ENCODE measurements around the gene FBXO17.
A peak's percentile ranks its signal among the peaks of the same experiment; 100 is the strongest.
"Not testable (repeated sequence)": the region's sequence is repeated elsewhere in the genome, so short reads cannot be mapped to it uniquely, and the experiment has no call there.

Gene FBXO17

DNA sequence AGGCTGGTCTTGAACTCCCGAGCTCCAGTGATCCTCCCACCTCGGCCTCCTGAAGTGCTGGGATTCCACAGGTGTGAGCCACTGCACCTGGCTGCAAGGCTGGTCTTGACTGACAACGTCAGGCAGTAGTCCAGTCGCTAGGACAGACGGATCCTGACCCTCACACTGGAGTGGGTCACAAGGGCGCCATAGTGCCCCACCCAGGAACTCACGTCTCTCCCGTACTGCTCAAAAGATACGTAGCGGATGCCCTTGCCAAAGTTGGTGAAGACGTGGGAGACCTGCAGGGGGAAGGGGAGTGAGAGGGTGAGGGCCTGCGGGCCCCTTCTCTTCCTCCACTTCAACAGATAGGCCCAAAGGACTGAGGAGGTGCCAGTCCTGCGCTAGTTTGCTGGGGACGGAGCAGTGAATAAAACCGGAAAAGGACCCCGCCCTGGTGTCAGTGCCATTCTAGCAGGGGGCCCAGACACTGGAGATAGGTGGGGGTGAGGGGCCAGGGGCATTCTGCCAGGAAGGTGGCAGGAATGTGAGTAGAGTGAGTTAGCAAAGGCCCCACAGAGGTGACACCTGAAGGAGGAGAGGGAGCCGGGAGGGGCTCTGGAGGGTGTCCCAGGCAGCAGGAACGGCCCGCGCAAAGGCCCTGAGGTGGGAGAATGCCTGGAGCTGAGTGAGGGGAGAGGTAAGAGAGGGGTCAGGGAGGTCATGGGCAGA, 32.9 kb downstream of the FBXO17 start:
- DNase-seq = no peak

DNA sequence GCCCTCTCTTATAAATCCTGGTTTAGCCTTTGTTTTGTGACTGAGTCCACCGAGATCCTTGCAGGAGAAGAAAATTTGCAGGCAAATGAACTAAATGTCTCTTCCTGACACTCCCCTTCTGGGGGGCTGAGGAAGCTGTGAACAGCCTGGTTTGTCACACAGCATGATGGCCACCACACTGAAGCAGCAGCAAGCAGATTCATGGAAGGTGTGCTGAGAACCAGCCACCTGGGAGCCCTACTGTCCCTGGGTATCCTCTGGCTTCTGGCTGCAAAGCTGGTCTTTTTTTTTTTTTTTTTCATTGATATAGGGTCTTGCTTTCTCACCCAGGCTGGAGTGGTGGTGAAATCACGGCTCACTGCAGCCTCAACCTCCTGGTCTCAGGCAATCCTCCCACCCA, 33.6 kb downstream of the FBXO17 start:
- no peak for DNase-seq

DNA sequence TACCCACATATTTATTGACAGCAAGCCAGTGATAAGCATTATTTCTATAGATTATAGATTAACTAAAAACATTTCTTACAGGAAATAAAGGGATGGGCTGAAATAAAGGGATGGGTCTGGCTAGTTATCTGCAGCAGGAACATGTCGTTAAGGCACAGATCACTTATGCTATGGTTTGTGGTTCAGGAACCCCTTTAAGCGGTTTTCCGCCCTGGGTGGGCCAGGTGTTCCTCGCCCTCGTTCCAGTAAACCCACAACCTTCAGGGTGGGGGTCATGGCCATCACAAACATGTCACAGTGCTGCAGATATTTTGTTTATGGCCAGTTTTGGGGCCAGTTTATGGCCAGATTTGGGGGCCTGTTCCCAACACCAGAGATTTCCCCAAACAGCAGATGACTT, 34.1 kb downstream of the FBXO17 start:
- DNase-seq = not testable (repeated sequence)

DNA sequence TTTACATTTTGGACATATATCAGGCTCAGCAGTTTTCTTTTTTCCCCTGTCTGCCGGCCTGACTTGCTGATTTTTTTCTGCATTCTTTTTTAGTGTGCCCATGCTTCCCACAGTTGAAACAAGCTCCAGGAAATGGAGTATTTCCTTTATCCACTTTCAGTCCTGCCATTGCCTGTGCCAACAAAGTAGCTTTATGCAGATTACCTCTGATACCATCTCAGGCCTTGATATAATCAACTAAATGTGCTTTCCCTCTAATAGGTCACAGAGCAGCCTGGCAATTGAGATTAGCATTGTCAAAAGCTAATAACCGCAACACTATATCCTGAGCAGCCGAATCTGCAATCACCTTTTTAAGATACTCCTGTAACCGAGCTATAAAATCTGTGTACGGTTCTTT, 35.6 kb downstream of the FBXO17 start:
- no peak for DNase-seq

DNA sequence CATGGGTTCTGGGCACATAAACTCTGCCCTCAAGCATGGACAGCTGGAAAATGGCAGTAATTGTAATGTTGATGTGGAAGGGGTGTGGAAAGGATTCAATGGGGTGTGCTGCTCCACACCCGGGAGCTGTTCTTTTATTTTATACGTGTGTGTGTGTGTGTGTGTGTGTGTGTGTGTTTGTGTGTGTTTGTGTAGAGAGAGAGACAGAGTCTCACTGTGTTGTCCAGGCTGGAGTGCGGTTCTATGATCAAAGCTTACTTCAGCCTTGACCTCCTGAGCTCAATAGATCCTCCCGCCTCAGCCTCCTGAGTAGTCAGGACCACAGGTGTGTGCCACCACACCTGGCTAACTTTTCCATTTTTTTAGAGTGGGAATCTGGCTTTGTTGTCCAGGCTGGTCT, 42.0 kb downstream of the FBXO17 start:
- no peak for DNase-seq

DNA sequence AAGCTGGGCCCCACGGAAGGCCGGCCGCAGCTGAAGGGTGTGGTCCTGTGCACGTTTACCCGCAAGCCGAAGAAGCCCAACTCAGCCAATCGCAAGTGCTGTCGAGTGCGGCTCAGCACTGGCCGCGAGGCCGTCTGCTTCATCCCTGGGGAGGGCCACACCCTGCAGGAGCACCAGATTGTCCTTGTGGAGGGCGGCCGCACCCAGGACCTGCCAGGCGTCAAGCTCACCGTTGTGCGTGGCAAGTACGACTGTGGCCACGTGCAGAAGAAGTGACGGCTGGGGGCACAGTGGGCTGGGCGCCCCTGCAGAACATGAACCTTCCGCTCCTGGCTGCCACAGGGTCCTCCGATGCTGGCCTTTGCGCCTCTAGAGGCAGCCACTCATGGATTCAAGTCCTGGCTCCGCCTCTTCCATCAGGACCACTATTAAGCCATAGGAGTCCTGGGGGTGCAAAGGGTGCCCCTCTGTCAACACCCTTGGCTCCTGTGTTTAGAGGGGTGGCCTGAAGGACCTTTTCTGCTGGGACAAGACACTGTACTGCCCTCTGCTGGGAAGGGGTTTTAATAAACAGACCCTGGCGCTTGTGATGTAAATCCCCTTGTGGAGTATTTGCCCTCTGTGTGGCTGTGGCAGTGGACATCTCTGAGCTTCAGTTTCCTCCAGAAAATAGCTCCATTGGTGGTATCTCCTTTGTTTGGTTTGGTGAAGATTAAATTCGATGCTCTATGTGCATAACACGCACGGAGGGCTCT, 42.9 kb downstream of the FBXO17 start:
- no peak for DNase-seq

DNA sequence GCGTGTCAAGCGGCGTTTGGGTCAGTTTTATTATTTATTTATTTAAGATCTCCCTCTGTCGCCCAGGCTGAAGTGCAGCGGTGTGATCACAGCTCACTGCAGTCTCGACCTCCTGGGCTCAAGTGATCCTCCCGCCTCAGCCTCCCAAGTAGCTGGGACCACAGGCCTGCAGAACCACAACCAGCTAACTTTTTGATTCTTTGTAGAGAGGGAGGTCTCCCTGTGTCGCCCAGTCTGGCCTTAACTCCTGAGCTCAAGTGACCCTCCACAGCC, 44.1 kb downstream of the FBXO17 start:
- DNase-seq = no peak

DNA sequence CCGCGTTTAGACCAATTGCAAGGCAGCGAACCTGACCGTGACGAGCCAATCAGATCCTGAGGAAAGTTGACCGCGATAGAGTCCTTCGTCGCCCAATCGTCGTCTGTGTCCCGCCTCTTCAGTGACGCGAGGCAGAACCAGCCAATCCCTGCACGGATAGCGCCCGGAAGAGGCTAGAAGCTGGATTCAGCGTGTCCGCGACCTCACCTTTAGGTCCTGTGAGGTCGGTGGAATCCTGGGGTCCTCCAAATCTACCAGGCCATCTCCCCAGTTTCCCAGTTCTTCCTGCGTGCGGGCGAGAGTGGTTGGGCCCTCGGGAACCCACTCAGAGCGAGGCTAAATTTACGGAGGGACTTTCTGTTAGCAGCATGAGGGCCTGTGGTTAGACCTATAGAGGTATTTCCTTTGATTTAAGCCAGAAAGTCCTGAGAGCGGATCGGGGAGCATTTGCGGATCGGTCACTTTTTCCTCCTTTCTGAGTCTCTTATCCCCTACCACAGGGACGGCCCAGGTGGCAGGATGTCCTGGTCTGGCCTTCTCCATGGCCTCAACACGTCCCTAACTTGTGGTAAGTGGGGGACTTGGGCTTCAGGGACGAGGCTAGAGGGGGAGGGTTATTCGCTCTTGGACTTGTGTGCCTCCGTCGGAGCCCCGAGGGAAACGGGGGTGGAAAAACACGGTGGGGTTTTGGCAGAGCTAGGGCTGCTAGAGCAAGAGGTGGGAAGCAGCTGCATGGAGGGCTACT, 44.6 kb downstream of the FBXO17 start, which contains the start of gene MRPS12:
Gene MRPS12, plus strand, starts transcription at position 169 of the 745 bp plus-strand sequence. Its CDS starts 351 bp downstream, at position 520.
- DNase-seq = peak; percentile 96

DNA sequence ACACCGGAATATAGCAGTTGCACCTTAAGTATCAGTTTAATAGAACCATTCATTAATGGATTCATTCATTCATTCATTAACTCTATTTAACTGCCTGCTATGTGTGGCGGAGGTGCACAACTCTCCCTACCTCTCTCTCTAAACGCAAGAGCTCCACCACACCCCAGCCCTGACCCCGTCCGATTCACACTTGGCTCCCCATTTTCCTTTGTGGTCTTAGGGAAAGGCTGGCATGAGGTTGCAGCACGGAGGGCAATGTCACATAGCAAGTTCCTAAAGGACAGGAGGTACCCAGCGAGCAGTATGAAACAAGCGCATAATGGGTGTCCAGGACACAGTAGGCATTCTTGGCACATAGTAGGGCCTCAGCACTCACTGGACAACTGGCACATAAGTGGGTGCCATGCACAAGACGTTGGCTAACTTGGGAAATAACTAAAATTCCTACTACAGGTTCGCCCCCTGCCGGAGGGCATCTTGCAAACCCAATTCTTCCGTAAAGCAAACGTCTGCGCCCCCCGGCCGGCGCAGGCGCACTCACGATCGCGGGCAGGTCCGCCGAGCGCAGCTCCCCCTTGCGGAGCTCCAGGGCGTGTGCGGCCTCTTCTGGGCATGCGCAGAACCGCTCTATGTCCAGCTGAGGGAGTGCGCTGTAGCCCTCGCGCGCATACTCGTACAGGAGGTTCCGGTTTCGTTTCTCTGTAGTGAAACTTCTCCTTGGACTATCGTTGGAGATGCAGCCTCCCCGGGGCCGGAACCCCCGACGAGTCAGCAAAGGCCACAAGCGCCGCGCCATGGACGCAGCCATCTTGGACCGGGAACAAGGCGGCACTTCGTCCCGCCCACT, 45.4 kb downstream of the FBXO17 start, which contains the start of gene SARS2:
Gene SARS2, minus strand, starts transcription at position 835 of the 847 bp plus-strand sequence. Its CDS starts 27 bp downstream, at position 808.
- DNase-seq = peak; percentile 96

DNA sequence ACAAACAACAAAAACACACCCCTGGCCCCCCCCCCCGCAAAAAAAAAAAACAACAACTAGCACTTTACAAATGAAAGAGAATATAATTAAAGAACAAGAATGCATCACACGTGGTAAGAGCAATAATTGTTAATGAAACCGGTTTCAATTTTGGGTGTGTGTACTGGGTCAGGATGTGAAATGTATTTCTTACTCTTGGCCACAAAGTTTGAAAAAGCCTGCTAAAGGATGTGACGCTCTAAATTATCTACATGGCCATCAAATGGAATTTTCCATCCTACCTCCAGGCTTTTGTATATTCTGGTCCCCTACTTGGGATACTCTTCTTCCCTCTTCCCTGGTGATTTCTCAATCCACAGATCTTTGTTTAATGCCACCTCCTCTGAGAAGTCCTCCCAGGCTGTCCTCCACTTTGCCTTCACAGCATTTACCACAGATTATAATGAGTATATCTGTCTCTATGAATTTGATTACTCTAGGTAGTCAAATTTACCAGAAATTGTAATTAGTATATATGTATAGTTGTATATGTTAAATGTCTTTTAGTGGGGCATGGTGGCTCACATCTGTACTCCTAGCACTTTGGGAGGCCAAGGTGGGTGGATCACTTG, 47.0 kb downstream of the FBXO17 start:
- DNase-seq = no peak

DNA sequence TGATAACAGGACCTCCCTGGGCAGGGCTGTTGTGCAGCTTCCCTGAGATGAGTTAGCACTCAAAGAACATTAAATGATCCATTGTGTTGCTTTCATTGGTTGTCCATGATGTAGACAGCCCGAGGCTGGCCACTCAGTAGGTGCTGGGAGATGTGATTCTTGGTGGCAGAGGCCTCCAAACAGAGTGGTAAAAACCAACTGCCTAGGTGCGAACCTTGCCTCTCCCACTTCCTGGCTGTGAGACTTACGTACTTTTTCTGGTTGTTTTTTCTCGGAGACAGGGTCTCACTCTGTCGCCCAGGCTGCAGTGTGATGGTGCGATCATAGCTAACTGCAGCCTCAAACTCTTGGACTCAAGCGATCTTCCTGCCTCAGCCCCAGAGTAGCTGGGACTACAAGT, 51.2 kb downstream of the FBXO17 start:
- no peak for DNase-seq

DNA sequence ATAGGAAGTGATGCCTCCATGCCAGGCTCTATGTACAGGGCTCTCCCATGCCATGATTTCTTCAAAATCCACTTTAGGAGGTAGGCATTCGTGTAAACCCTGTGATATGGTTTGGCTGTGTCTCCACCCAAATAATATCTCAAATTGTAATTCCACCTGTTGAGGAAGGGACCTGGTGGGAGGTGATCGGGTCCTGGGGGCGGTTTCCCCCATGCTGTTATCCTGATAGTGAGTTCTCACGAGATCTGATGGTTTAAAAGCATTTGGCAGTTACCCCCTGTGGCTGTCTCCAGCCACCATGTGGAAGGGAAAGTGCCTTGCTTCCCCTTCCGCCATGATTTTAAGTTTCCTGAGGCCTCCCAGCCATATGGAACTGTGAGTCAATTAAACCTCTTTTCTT, 53.1 kb downstream of the FBXO17 start:
- DNase-seq = no peak

DNA sequence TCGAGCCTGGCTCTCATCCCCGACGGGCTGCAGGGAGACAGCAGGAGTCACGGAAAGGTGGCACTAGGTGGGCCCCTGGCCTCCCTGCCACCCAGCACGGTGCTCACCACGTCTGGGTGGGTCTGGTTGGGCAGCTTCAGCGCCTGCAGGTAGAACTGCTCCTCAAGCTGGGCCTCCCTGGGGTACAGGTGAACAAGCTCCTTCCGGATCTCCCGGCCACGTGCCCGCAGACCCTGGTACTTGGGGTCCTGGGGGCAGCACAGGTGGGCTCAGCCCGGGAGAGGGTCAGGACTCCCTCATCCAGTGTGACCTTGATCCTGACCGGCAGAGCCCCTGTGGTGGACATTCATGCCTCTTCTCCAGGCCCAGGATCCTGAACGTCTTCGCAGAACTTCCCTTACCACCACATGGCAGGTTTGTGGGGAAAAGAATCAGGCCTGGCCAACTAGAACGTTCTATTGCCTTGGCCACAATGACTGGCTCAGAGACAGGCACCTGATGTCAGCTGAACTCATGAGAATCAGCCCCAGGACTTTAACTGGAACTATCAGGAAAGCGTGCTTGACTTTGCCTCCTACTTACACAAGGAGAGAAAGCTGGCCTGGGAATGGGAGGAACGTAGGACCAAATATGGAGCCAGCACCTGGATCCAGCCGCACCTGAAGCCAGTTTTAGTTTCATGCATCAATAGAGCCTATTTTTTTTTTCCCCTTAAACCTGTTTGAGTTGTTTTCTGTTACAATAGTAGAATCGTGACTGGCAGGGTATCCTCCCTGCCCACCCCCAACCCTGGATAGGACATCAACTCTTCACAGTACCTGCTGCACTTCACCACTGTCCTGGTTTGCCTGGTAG, 53.9 kb downstream of the FBXO17 start:
- no peak for DNase-seq

DNA sequence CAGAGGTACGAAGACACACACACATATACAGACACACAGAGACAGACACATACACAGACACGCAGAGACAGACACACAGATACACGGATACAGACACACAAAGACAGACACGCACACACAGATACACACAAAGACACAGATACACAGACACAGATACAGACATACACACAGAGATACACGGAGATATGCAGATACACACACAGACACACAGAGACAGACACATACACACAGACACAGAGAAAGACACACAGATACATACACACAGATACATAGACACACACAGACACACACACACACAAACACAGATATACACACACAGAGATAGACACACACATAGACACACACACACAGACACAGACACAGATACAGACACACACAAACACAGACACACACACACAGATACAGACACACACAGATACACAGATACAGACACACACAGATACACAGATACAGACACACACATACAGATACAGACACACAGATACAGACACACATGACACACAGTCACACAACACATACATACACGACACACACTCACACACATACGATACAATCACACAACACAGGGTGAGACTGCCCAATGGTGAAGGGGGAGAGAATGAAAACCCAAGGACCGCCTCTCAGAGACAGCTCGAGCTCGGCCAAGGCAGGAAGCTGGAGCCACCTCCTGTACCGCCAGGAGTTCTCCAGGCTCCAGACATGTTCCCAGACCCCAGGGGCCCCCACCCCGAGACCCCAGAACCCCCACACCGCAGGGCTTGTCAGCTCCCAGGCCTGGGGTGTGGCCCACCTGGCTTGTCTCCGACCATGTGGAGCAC, 54.7 kb downstream of the FBXO17 start:
- DNase-seq = no peak

DNA sequence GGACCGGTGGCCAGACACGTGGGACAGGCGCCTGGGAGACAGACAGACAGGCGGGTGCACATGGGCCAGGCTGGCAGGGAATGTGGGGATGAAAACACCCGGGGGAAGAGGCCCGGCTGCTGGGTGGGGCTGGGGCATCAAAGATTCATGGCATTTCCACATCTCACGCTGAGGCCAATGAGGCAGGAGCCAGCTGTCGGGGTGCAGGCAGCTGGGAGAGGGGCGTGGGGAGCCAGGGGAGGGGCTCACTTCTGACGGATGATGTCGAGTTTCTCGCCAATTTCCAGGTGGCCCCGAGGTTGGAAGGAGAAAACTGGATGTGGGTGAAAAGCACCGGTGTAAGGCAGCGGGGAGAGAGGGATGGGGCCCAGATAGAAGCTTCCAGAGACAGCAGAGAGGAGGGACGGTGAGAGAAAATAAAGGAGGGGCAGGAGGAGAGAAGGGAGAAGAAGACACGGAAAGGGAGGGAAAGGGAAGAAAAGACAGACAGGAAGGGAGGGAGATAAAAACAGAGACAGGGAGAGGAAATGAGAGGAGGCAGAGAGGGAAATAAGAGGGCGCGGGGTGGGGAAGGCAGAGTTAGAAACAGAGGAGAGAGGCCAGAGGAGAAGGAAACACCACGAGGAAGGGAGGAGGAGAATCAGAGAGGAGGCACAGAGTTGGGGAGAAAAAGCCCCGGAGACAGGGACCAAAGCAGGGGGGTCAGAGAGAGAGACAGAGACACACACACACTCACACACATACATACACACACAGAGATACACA, 55.5 kb downstream of the FBXO17 start:
- DNase-seq = no peak

DNA sequence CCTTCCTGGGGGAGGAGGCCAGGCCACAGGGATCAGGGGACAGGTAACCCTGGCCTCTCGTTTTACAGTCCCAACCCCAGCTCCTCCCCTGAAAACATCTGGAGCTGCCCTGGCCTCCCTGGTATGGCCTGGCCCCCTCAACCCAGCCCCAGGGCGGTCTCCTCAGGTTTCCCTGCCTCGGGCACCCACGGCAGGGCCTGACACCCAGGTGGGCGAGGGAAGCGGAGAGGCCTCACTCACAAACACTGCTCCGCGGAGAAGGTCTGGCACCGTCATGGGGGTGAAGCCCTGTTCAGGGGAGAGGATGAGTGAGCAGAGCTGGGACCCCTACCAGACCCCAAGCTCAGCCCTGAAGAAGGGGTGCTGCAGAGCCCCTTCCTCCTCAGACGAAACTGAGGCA, 57.0 kb downstream of the FBXO17 start:
- no peak for DNase-seq

DNA sequence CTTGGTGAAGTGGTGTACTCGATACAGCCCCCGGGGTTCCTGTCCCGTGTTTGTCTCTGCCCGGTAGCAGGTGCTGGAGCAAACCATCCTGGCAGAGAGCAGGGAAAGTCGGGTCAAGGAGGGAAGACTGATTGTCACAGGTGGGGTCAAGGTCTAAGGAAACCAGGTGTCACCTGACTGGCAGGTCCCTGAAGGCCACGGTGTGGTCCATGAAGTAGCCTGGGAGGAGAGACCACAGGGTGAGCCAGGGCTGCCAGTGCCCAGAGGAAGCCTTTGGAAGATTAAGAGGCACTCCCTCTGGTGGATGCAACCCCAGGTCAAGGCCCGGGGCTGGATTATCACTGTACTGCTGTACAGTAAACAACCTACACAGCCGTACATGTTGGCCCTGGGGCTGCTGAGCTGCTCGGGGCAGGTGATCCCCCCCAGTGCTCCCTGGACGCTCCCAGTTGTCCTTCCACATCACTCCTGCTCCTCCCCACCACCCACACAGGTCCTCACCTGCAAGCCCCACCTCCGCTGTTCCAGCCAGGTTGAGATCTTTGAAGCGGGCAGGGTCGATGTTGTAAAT, 57.5 kb downstream of the FBXO17 start:
- no peak for DNase-seq

DNA sequence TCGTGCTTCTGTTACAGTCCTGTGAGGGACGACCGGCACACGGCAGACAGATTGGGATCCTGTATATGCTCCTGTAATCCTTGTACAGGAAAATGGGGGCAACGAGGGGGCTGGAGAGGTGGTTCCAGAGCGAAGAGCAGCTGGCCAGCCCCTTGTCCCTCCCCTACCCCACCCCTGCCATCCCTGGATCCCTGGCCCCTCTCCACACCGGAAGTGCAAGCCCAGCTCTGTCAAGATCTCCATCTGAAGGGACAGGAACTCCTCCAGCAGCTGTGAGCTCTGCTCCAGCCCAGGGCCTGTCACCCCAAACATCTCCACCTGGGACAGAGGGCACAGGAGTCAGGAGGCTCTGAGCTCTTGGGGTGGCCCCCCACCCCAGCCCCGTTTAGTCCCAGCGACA, 58.0 kb downstream of the FBXO17 start:
- DNase-seq = no peak
